GM12874 (cell line): ENCODE measurements around the gene FHOD1.

Experiments
- TF ChIP-seq, protein P1 (sequence below): IDR thresholded peaks from 2 replicates; pipeline ENCODE4 v1.5.1; 2011; ENCODE audit warnings: low read depth, mild to moderate bottlenecking, control low read depth, low read length, moderate library complexity; ENCODE audit not compliant: insufficient read depth

Gene FHOD1

DNA sequence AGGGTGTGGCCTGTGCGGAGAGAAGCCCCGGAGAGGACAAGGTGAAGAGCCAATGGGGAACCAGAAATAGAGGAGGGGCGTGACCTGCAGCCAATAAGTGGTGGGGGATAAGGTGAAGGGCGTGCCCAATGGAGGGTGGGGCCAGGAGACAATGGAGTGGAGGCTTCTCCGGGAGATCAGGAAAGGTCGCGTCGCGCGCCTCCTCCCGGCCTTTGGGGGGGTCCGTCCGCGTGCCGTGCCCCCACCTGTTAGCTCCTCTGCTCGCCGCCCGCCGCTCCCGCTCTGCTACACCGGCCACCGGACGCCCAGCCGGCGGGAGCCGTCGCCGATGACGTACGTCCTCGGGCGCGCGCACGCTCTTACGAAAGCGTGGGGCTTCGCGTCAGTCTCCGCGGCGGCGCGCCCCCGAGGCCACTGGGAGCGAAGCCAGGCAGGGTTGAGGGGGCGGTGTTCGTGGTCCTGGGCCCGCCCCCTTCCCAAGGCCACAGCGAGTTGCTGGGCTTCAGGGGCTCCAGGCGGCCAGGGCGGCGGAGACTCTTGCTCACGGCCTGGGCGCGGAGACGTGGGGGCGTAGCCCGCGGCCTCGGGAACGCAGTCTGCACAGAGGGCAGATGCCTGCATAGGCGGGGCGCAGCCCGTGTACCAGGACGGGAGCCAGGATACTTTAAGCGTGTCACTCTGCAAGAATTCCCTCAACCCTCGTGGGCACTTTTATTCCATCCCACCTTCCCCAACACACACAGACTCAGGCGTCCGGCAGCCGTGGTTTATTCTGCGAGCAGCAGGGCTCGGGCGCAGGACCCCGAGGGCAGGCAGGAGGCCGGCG, 63.4 kb downstream of the FHOD1 start, which contains the start of gene MATCAP1:
Gene MATCAP1, minus strand, starts transcription at position 337 of the 826 bp plus-strand sequence. CDS start 3,353 bp downstream, outside the sequence.
- TF ChIP-seq, protein P1, sequence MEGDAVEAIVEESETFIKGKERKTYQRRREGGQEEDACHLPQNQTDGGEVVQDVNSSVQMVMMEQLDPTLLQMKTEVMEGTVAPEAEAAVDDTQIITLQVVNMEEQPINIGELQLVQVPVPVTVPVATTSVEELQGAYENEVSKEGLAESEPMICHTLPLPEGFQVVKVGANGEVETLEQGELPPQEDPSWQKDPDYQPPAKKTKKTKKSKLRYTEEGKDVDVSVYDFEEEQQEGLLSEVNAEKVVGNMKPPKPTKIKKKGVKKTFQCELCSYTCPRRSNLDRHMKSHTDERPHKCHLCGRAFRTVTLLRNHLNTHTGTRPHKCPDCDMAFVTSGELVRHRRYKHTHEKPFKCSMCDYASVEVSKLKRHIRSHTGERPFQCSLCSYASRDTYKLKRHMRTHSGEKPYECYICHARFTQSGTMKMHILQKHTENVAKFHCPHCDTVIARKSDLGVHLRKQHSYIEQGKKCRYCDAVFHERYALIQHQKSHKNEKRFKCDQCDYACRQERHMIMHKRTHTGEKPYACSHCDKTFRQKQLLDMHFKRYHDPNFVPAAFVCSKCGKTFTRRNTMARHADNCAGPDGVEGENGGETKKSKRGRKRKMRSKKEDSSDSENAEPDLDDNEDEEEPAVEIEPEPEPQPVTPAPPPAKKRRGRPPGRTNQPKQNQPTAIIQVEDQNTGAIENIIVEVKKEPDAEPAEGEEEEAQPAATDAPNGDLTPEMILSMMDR: no peak

DNA sequence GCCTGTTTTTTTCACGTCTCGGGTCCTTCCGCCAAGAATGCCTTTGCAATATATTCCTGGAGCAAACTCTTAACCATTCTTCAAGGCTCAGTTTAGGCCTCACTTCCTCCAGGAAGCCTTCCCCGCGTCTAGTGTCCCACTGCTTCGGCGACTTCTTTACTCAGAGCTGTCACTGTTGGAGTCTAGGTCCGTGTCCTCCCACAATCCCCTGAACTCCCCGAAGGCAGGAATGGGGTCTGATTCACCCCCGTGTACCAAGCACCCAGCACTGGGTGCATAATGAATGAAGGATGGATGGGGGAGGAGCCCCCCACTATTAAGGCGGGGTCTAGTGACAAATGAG, 64.0 kb downstream of the FHOD1 start:
- TF ChIP-seq, protein P1: no peak

DNA sequence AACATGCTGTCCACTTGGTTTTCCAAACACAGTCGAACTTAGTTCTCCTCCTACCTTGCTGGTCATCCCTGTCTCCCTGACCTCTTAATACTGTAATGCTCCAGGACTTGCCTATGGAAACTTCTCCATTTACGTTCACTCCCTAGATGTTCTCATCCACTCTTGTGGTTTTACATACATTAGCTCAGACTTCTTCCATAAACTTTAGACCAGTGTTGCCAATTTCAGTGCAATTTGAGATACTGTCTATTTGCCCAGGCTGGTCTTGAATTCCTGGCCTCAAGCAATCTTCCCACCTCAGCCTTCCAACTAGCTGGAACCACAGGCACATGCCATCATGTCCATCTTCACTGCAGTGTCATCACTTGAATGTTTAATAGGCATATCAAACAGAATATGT, 65.0 kb downstream of the FHOD1 start:
- TF ChIP-seq, protein P1: no peak

DNA sequence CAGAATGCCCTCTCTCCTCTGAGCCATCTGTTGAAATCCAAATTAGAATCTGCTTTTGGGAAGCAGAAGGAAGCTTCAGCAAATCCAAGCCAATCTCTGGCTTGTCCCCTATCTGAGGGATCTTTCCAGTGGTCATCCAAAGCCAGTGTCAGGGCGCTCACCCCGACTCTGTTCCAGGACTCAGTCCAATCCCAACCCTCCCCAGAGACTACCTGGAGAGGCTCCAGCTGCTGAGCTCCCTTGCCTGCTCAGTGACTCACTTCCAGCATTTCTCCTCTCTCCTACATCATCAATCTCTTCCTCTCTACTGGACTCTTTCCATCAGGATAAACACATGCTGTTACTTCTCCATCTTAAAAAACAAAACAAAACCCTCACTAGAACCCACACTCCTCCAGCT, 65.9 kb downstream of the FHOD1 start:
- TF ChIP-seq, protein P1: no peak

DNA sequence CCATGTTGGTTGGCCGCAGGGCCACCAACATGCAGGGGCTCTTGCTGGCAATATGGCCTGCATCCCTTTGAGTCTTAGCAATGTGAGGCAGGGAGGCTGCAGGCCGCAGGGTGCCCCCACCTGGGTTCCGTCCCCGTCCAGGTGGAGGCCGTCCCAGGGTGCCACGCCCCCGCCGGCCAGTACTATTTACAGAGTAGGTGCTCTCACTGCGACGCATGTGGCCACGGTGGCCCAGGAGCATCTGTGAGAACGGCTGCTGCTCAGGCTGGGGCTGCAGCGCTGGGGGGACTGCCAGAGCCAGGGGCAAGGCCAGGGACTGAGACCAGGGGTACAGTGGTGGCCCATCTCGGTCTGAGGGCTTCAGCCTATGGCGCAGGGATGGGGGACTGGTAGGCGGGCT, 67.1 kb downstream of the FHOD1 start:
- TF ChIP-seq, protein P1: no peak

DNA sequence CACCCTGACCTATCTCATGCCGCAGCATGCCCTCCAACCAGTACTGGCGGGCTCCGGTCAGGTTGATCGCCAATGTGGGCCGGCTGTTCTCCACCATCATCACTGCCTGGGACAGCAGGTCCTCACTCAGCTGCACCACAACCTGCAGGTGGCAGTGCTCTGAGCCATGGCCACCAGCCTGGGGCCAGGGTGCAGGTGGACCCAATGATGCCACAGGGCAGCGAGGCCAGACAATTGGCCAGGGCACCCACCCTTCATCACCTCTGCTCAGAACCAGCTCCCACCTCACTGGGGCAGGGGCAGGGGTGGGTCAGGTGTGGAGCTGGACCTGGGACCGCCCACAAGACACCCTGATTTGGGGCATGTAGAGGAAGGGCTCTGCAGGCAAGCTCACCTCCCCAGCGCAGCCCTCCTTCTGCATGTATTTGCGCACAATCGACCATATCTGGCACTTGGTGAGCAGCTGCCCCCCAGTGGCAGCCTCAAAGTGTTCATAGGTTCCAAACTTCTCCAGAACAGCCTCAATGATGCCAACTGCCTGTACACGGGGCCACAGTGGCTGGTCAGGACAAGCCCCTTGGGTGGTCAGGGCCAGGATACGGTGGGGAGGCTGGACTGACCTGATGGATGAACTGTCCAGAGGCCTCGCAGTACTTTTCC, 67.7 kb downstream of the FHOD1 start:
- TF ChIP-seq, protein P1: peak; percentile 32
